Posterior vena cava (tissue), 2 donors: ENCODE measurements around the gene CPE. TPM values are rescaled to one million over a fixed set of nuclear protein-coding genes. Genes with fewer than 3 reads are reported as not detected.
"Not testable (repeated sequence)": the region's sequence is repeated elsewhere in the genome, so short reads cannot be mapped to it uniquely, and the experiment has no call there.

Experiments
- DNase-seq: peaks from one replicate; pipeline ENCODE4 v3.0.0-alpha.2; 2020; ENCODE audit warnings: low spot score
- intact Hi-C, 2 donors: fragments of 100-400 bp; cut with DNase I; formaldehyde crosslinking; loops; one replicate each; pipeline versions ENCODE4 v1.14.1 to v1.14.2; 2022 to 2023
- total RNA-seq, 2 donors: library from RNA; stranded (reverse); fragmentation: NEBNext Ultra II Directional; extraction: Animal tissue kit (Norgen Biotek cat#: 25700); gene quantifications; one replicate each; pipeline ENCODE4 v1.2.1, GENCODE V29; 2021
- donor health status: DM: yes; HTN: yes; CAD: no.
- donor health status: DM: yes; HTN: yes; CAD: no.

The CPE gene
- total RNA-seq, 2 donors from 2014 or later, result 334 to 383 TPM

- DNase-seq, result no peak
- intact Hi-C loops, result no loop called here
Observed at GRCh38 chr4:165449333-165449732, 70.5 kb downstream of the CPE start.

DNA sequence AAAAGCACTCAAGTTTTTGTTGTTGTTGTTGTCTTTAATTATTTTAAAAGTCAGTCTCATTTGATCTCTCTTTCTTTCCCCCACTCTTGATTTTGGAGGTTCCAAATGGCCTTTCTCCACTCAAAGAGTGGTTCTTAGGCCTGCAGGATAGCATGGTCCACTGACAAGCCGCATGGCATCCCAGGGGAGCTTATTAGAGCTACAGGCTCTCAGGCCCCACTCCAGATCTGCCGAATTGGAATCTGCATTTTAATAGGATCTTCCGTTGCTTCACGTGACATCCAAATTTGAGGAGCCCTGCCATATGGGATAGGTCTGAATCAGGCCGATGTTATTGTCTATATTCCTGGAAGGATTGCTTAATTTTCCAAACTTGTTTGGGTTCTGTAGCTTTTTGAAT, 72.1 kb downstream of the CPE start:
- intact Hi-C loops, result no loop called here
- DNase-seq, result no peak

GRCh38 chr4:165453140-165453539, 74.3 kb downstream of the CPE start:
- DNase-seq, intact Hi-C loops: not testable (repeated sequence)

DNA sequence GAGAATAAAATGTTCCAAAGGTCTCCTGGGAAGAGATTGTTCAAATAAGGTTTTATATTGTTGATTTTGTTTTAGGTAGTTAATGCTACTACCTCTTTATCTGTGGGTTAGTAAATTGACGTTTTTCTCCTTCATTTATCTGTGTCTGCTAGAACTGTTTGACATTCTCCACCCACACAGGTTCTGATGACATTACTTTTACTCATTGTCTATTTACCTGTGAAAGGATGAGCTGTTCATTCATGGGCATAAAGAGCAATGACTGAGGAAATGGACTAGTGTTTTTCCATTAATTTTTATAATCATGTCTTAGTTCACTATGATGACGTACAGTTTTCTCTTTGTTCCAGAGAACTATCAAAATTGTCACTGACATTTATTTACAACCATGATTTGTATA, 75.6 kb downstream of the CPE start:
- intact Hi-C loops, result no loop called here
- DNase-seq, result no peak

DNA sequence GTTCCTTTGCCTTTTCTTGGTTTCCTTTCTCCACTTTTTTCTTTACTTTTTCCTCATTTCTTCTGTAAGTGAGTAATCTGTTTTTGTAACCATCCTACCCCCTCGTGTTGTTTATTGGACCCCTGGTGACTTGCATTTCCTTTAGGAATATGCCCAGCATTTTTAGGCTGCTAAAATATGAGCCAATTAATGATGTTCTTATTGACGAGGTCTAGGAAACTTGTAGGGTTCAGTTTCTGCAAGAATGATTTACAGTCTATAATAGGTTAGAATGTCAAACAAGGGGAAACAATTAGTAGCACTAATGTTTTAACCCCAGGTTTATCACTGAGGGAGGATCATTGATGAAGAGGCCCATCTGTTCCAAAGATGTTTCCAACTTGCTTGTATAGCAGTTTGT, 79.0 kb downstream of the CPE start:
- intact Hi-C loops, result no loop called here
- no peak for DNase-seq

DNA sequence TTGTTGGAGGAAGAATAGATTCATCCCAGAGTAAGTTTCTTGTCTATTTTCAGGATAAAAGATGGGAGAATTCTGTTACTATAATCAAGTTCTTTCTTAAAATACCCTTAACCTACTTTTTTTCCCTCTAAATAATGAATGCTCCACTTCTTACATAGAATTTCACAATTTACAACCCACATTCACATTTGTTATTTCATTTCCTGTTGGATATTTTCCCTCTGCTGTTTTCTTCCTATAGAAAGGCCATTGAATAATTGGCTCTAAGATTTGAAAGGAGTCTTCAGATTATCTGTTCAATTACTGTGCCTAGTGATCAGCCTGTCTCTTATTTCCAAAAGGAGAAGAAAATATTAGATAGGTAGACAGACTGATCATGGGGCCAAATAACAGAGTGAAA, 79.7 kb downstream of the CPE start:
- intact Hi-C loops, result no loop called here
- DNase-seq, result no peak

DNA sequence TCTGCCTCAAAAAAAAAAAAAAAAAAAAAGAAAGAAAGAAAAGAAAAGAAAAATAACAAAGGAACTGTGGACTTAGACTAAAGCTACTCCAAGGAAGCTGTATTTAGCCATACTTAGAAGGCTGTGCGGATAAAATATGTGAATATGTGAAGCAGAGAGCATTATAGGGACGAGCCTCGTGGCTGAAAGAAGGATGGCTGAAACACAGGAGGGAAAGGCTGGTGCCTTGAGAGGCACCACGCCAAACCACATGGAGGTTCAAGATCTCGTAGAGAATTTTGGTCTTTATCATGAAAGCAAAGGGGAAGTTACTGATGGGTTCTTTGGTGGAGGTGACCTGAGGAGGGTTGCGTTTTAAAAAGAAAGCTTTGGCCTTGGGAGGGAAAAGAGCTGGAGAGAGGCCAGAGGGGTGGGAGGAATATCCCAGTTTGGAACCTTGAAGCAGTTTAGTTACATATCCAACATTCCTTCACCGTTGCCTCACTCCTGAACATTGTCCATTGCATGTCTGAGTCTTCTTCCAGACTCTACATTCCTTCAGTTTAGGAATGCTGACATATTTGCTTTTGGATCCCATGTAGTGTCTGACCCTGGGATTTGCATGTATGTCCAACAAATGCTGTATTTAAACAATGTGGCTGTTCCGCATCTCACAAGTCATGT, 82.5 kb downstream of the CPE start:
- intact Hi-C loops, result loop anchor here (5.0 to 10.0 kb wide), 3 partner anchors 84 to 326 kb away; partner anchors contain the start of gene CPE (in 1 of the 2)
- no peak for DNase-seq

DNA sequence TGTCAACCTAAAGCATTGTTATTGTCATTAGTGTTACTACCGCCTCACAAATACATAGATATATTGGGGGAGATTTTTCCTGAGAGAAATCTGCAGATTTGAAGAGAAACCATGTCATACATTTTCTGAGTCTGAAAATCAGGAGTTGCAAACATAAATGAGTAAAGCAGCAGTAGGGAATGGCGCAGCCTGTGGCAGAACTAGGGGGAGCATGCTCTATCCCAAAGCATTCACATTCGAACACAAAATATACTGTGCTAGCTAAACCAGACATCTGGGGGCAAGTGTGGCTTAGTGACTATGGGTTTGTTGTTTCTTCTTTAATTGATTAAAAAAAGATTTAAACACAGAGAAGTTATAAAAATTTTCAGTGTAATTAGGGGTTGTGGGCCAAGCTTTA, 83.2 kb downstream of the CPE start:
- intact Hi-C loops, result loop anchor here (5.0 to 10.0 kb wide), 3 partner anchors 85 to 327 kb away; partner anchors contain the start of gene CPE (in 1 of the 2)
- no peak for DNase-seq

- intact Hi-C loops, result loop anchor here (5.0 to 10.0 kb wide), 3 partner anchors 87 to 330 kb away; partner anchors contain the start of gene CPE (in 1 of the 2)
- DNase-seq, result no peak
Observed at GRCh38 chr4:165464376-165464775, 85.6 kb downstream of the CPE start.

GRCh38 chr4:165464813-165465381, 86.1 kb downstream of the CPE start:
- no peak for DNase-seq
- intact Hi-C loops, result loop anchor here (5.0 to 10.0 kb wide), 4 partner anchors 88 to 333 kb away; partner anchors contain the start of gene CPE (in 1 of the 2)

DNA sequence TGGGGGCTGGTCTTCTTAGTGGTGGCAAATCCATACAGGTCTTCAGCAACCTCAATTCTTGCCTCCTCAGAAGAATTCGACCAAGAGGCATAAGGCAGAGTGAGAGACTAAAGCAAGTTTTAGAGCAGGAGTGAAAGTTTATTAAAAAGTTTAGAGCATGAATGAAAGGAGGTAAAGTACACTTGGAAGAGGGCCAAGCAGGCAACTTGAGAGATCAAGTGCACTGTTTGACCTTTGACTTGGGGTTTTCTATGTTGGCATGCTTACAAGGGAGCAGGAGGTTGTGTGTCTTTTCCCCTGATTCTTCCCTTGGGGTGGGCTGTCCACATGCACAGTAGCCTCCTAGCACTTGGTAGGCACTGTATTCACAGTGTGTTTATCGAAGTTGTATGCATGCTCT, 91.2 kb downstream of the CPE start:
- intact Hi-C loops, result no loop called here
- no peak for DNase-seq

- no peak for DNase-seq
- intact Hi-C loops, result no loop called here
Observed at GRCh38 chr4:165472943-165473676, 94.3 kb downstream of the CPE start.

DNA sequence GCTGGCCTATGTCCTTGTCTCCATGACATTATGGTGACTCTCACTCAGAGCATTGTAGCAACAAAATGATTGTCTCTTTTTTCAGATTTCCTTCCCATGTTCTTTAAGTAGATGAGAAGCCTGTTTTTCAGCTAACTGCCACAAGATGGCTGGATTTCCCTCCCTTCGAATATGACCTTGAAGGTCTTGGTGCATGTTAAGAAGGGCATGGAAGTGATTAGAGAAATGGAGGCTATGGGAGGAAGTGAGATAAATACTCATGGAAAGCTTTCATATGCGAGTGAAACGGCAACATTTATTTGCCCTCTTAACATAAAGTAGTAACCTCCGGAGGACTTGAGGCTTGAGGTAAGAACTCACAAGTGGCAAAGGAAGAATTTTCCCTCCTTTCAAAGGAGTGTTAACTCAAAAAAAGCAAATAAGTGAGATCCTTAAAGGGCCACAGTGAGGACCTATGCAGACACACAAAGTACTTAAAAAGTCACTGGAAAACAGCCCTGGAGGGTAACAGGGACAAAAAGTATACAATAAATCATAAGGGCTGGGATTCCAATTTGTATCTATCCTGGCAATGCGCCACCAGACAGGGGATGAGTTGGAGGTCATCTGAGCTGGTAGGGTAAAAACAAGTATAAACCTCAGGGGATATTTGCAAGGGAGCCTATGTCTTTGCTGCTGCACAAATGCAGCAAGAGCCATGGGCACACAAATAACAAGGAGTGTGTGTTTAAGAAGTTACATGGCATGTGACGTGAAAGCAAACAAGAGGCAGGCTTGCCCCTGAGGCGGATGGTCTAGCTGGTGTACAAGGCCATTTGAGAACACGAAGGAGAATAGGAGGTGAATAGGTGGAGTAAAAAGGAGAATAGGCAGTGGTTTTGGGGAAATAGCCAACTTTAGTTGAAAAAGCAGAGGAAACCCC, 96.2 kb downstream of the CPE start:
- intact Hi-C loops, result no loop called here
- no peak for DNase-seq

GRCh38 chr4:165475706-165476070, 96.9 kb downstream of the CPE start:
- no peak for DNase-seq
- intact Hi-C loops, result no loop called here

GRCh38 chr4:165476214-165477098, 97.6 kb downstream of the CPE start:
- intact Hi-C loops, result no loop called here
- DNase-seq, result no peak

- intact Hi-C loops, result no loop called here
- DNase-seq, result no peak
Observed at GRCh38 chr4:165477799-165478198, 99.0 kb downstream of the CPE start.

DNA sequence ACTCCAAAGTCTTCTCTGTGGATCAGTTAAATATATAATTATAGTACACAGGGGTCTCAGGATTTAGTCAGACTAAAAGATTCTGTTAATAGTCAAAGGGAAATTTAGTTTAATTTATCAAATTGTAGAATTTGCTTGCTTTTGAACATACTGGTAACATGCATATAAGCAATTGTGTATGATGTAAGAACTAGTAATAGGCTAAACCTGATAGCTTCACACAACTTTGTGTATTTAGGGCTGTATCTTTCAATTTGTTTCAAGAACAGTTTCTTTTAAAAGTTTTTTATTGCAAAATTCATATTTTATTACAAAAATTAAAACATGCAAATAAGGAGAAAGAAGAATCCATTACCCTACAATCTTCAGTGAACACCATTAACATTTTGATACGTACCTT, 99.5 kb downstream of the CPE start:
- intact Hi-C loops, result no loop called here
- no peak for DNase-seq

- intact Hi-C loops, result no loop called here
- no peak for DNase-seq
Observed at GRCh38 chr4:165481053-165481835, 102.4 kb downstream of the CPE start.
